WTC11 (cell line): Measurements from ENCODE around the gene EZR. TPM values are rescaled to one million over a fixed set of nuclear protein-coding genes. Genes with fewer than 3 reads are reported as not detected.

Experiments used
- AFF4 ChIP-seq: sonication (generic); formaldehyde crosslinking; IDR thresholded peaks from 2 replicates; pipeline ENCODE4 v1.8.1; 2023; ENCODE audit warnings: mild to moderate bottlenecking, missing genetic modification reagents, borderline replicate concordance
- CBFB ChIP-seq: sonication (generic); formaldehyde crosslinking; IDR thresholded peaks from 2 replicates; pipeline ENCODE4 v1.8.1; 2022; ENCODE audit warnings: mild to moderate bottlenecking, low read depth, missing genetic modification reagents
- CREM ChIP-seq: sonication (generic); formaldehyde crosslinking; IDR thresholded peaks from 2 replicates; pipeline ENCODE4 v1.8.1; 2022; ENCODE audit warnings: mild to moderate bottlenecking, missing genetic modification reagents, moderate library complexity
- ERG ChIP-seq: fragments of 250-450 bp; sonication (Bioruptor Pico); IDR thresholded peaks from 2 replicates; pipeline ENCODE4 v1.8.0; 2021; ENCODE audit warnings: mild to moderate bottlenecking
- ETV6 ChIP-seq: sonication (generic); formaldehyde crosslinking; IDR thresholded peaks from 2 replicates; pipeline ENCODE4 v1.8.1; 2022; ENCODE audit warnings: mild to moderate bottlenecking, missing genetic modification reagents
- FOXK1 ChIP-seq: sonication (generic); formaldehyde crosslinking; IDR thresholded peaks from 2 replicates; pipeline ENCODE4 v1.8.0; 2022; ENCODE audit warnings: mild to moderate bottlenecking, moderate library complexity, missing genetic modification reagents
- FOXP1 ChIP-seq: sonication (generic); formaldehyde crosslinking; IDR thresholded peaks from 2 replicates; pipeline ENCODE4 v1.8.0; 2022; ENCODE audit warnings: missing genetic modification reagents, mild to moderate bottlenecking, moderate library complexity, borderline replicate concordance
- GABPB1 ChIP-seq: sonication (generic); formaldehyde crosslinking; IDR thresholded peaks from 2 replicates; pipeline ENCODE4 v1.8.1; 2023; ENCODE audit warnings: mild to moderate bottlenecking, missing genetic modification reagents
- IRF1 ChIP-seq: sonication (generic); formaldehyde crosslinking; IDR thresholded peaks from 2 replicates; pipeline ENCODE4 v1.8.0; 2023; ENCODE audit warnings: missing genetic modification reagents
- MAX ChIP-seq: sonication (generic); formaldehyde crosslinking; IDR thresholded peaks from 2 replicates; pipeline ENCODE4 v1.8.0; 2022; ENCODE audit warnings: mild to moderate bottlenecking, missing genetic modification reagents
- MLX ChIP-seq: sonication (generic); formaldehyde crosslinking; IDR thresholded peaks from 2 replicates; pipeline ENCODE4 v1.8.1; 2023; ENCODE audit warnings: mild to moderate bottlenecking, missing genetic modification reagents, moderate library complexity
- NFATC4 ChIP-seq: fragments of 250-450 bp; sonication (Bioruptor Pico); IDR thresholded peaks from 2 replicates; pipeline ENCODE4 v1.9.0; 2021; ENCODE audit warnings: mild to moderate bottlenecking
- SMAD3 ChIP-seq: sonication (generic); formaldehyde crosslinking; IDR thresholded peaks from 2 replicates; pipeline ENCODE4 v1.8.0; 2022; ENCODE audit warnings: missing genetic modification reagents, mild to moderate bottlenecking, borderline replicate concordance
- SP1 ChIP-seq: sonication (generic); formaldehyde crosslinking; conservative IDR thresholded peaks from 2 replicates; pipeline ENCODE4 v1.8.1; 2022; ENCODE audit warnings: missing genetic modification reagents
- TCF7 ChIP-seq: sonication (generic); formaldehyde crosslinking; IDR thresholded peaks from 2 replicates; pipeline ENCODE4 v1.8.0; 2022; ENCODE audit warnings: mild to moderate bottlenecking, low read depth, missing genetic modification reagents, moderate library complexity
- TP53 ChIP-seq: sonication (generic); formaldehyde crosslinking; IDR thresholded peaks from 2 replicates; pipeline ENCODE4 v1.8.1; 2023; ENCODE audit warnings: mild to moderate bottlenecking, missing genetic modification reagents
- USF1 ChIP-seq: sonication (generic); formaldehyde crosslinking; IDR thresholded peaks from 2 replicates; pipeline ENCODE4 v1.8.0; 2022; ENCODE audit warnings: mild to moderate bottlenecking, missing genetic modification reagents
- ZNF121 ChIP-seq: sonication (generic); formaldehyde crosslinking; IDR thresholded peaks from 2 replicates; pipeline ENCODE4 v1.8.0; 2023; ENCODE audit warnings: missing genetic modification reagents
- ZNF138 ChIP-seq: sonication (generic); formaldehyde crosslinking; conservative IDR thresholded peaks from 2 replicates; pipeline ENCODE4 v1.8.1; 2022; ENCODE audit warnings: mild to moderate bottlenecking, moderate library complexity, missing genetic modification reagents
- ZNF317 ChIP-seq: sonication (generic); formaldehyde crosslinking; IDR thresholded peaks from 2 replicates; pipeline ENCODE4 v1.8.1; 2023; ENCODE audit warnings: low read depth, mild to moderate bottlenecking, moderate library complexity, missing genetic modification reagents, borderline replicate concordance
- ZNF396 ChIP-seq: fragments of 250-450 bp; sonication (Bioruptor Pico); IDR thresholded peaks from 2 replicates; pipeline ENCODE4 v1.8.0; 2021; ENCODE audit warnings: mild to moderate bottlenecking, moderate library complexity, borderline replicate concordance
- ZNF416 ChIP-seq: fragments of 250-450 bp; sonication (Bioruptor Pico); IDR thresholded peaks from 2 replicates; pipeline ENCODE4 v1.9.0; 2021; ENCODE audit warnings: mild to moderate bottlenecking, inconsistent platforms
- total RNA-seq: library from RNA; stranded (reverse); gene quantifications from 3 replicates; pipeline ENCODE4 v1.2.3, GENCODE V29; 2021
- TF ChIP-seq, protein P1 (sequence below): sonication (generic); formaldehyde crosslinking; IDR thresholded peaks from 2 replicates; pipeline ENCODE4 v1.8.1; 2022; ENCODE audit warnings: low read depth, missing genetic modification reagents, borderline replicate concordance
- TF ChIP-seq, protein P2 (sequence below): sonication (generic); formaldehyde crosslinking; IDR thresholded peaks from 2 replicates; pipeline ENCODE4 v1.8.0; 2023; ENCODE audit warnings: mild to moderate bottlenecking, missing genetic modification reagents
- TF ChIP-seq, protein P3 (sequence below): sonication (generic); formaldehyde crosslinking; IDR thresholded peaks from 2 replicates; pipeline ENCODE4 v1.8.1; 2023; ENCODE audit warnings: mild to moderate bottlenecking, missing genetic modification reagents

Gene EZR
- total RNA-seq, 1 experiment from 2014 or later, result 215 TPM

DNA sequence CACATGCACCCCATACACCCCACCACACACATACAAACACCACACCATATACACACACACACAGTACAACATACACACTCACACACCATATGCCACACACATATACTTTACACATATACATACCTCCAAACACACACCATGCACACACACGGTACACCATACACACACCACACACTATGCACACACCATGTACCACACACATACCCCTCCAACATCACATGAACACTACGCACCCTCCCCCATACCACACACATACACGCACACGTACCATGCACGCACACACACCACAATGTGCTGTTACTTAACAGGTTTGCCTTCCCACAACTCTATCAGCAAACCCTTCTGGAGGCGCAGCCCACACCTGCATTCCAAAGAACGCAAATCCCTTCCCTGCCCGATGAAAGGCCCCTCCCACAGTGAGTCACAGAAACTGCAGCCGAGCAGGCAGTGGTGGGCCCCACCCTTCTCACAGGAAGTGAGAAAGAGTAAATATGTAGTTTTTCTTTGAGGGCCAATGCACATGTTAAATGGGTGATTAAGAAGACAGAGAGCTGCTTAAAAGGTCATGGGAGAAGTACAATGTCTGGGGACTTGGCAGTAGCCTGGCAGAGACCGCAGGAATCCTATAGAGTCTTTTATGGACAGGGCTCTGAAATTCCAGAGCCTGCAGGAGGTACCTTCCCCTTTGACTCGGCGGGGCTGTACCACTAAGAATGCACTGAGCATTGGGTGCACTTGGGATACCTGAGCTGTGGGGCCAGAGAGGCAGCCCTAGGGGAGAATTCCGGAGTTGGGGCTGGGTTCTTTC is 34.1 kb upstream of the EZR start (continued):
- TF ChIP-seq IRF1, result no peak
- no peak for TF ChIP-seq MLX
- no peak for TF ChIP-seq TP53 (CRISPR knock-in tag)
- TF ChIP-seq SMAD3, result no peak
- peak; percentile 77; the same call in 1 of the 2 replicates for TF ChIP-seq MAX (CRISPR knock-in tag)
- TF ChIP-seq FOXP1 (CRISPR knock-in tag), result 0 out of 2 replicates have a peak, but pooled peaks have one; percentile 45
- TF ChIP-seq, protein P1, sequence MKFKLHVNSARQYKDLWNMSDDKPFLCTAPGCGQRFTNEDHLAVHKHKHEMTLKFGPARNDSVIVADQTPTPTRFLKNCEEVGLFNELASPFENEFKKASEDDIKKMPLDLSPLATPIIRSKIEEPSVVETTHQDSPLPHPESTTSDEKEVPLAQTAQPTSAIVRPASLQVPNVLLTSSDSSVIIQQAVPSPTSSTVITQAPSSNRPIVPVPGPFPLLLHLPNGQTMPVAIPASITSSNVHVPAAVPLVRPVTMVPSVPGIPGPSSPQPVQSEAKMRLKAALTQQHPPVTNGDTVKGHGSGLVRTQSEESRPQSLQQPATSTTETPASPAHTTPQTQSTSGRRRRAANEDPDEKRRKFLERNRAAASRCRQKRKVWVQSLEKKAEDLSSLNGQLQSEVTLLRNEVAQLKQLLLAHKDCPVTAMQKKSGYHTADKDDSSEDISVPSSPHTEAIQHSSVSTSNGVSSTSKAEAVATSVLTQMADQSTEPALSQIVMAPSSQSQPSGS, result no peak
- TF ChIP-seq, protein P2, sequence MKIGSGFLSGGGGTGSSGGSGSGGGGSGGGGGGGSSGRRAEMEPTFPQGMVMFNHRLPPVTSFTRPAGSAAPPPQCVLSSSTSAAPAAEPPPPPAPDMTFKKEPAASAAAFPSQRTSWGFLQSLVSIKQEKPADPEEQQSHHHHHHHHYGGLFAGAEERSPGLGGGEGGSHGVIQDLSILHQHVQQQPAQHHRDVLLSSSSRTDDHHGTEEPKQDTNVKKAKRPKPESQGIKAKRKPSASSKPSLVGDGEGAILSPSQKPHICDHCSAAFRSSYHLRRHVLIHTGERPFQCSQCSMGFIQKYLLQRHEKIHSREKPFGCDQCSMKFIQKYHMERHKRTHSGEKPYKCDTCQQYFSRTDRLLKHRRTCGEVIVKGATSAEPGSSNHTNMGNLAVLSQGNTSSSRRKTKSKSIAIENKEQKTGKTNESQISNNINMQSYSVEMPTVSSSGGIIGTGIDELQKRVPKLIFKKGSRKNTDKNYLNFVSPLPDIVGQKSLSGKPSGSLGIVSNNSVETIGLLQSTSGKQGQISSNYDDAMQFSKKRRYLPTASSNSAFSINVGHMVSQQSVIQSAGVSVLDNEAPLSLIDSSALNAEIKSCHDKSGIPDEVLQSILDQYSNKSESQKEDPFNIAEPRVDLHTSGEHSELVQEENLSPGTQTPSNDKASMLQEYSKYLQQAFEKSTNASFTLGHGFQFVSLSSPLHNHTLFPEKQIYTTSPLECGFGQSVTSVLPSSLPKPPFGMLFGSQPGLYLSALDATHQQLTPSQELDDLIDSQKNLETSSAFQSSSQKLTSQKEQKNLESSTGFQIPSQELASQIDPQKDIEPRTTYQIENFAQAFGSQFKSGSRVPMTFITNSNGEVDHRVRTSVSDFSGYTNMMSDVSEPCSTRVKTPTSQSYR (CRISPR knock-in tag), result 0 out of 2 replicates have a peak, but pooled peaks have one; percentile 23
- TF ChIP-seq, protein P3, sequence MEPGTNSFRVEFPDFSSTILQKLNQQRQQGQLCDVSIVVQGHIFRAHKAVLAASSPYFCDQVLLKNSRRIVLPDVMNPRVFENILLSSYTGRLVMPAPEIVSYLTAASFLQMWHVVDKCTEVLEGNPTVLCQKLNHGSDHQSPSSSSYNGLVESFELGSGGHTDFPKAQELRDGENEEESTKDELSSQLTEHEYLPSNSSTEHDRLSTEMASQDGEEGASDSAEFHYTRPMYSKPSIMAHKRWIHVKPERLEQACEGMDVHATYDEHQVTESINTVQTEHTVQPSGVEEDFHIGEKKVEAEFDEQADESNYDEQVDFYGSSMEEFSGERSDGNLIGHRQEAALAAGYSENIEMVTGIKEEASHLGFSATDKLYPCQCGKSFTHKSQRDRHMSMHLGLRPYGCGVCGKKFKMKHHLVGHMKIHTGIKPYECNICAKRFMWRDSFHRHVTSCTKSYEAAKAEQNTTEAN (CRISPR knock-in tag), result 0 out of 2 replicates have a peak, but pooled peaks have one; percentile 25
- 0 out of 2 replicates have a peak, but pooled peaks have one; percentile 63 for TF ChIP-seq ERG
- TF ChIP-seq ZNF416 (CRISPR knock-in tag), result no peak
- TF ChIP-seq ZNF121 (CRISPR knock-in tag), result no peak
- no peak for TF ChIP-seq TCF7 (CRISPR knock-in tag)
- TF ChIP-seq CBFB (CRISPR knock-in tag), result no peak
- no peak for TF ChIP-seq ZNF138
- TF ChIP-seq GABPB1 (CRISPR knock-in tag), result 0 out of 2 replicates have a peak, but pooled peaks have one; percentile 47
- TF ChIP-seq SP1 (CRISPR knock-in tag), result peak; percentile 76
- no peak for TF ChIP-seq ZNF317 (CRISPR knock-in tag)
- peak; percentile 35; the same call in 1 of the 2 replicates for TF ChIP-seq USF1
- peak; percentile 74; the same call in 1 of the 2 replicates for TF ChIP-seq NFATC4 (CRISPR knock-in tag)
- TF ChIP-seq CREM (CRISPR knock-in tag), result no peak
- peak; percentile 87 for TF ChIP-seq FOXK1
- TF ChIP-seq ETV6 (CRISPR knock-in tag), result peak; percentile 73
- no peak for TF ChIP-seq ZNF396 (CRISPR knock-in tag)
- TF ChIP-seq AFF4 (CRISPR knock-in tag), result no peak
